Astrocyte (in vitro differentiated cells and primary cell): ENCODE measurements around the gene GSK3B.

Experiments
- EZH2 ChIP-seq: IDR thresholded peaks from 2 replicates; pipeline ENCODE4 v1.6.1; 2012; ENCODE audit warnings: mild to moderate bottlenecking, low read length, inconsistent platforms; ENCODE audit not compliant: insufficient read depth
- TF ChIP-seq, protein P1 (sequence below): IDR thresholded peaks from 2 replicates; pipeline ENCODE4 v1.5.1; 2011; ENCODE audit warnings: low read depth, mild to moderate bottlenecking, inconsistent platforms, low read length, moderate library complexity; ENCODE audit not compliant: insufficient read depth

DNA sequence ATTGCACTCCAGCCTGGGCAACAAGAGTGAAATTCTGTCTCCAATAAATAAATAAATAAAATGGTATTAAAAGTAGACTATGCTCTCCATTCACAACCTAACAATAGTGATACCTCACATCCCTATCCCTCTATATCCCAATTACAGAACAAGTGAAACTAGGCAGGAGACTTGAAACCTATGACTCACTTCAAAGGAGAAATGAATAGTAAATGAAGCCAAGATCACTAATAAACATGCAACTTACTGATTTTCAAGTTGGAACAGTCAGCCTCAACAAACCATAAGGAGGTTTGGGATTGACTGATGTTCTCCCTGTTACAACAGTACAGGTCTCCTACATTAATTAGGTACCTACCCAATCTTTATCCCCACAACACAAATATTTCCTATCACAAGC lies 103.4 kb downstream of the GSK3B start:
- TF ChIP-seq, protein P1, sequence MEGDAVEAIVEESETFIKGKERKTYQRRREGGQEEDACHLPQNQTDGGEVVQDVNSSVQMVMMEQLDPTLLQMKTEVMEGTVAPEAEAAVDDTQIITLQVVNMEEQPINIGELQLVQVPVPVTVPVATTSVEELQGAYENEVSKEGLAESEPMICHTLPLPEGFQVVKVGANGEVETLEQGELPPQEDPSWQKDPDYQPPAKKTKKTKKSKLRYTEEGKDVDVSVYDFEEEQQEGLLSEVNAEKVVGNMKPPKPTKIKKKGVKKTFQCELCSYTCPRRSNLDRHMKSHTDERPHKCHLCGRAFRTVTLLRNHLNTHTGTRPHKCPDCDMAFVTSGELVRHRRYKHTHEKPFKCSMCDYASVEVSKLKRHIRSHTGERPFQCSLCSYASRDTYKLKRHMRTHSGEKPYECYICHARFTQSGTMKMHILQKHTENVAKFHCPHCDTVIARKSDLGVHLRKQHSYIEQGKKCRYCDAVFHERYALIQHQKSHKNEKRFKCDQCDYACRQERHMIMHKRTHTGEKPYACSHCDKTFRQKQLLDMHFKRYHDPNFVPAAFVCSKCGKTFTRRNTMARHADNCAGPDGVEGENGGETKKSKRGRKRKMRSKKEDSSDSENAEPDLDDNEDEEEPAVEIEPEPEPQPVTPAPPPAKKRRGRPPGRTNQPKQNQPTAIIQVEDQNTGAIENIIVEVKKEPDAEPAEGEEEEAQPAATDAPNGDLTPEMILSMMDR = no peak
- no peak for TF ChIP-seq EZH2
